Lung (tissue), 12 donors: ENCODE measurements around the gene ENTPD6. TPM values are rescaled to one million over a fixed set of nuclear protein-coding genes. Genes with fewer than 3 reads are reported as not detected.

Source experiments
- ATAC-seq: fragments of 200-7000 bp; cut with Tn5 transposase; one replicate; pipeline ENCODE4 v1.9.1; 2020; ENCODE audit warnings: moderate number of reproducible peaks; ENCODE audit not compliant: insufficient read depth, low FRiP score
- DNase-seq, 3 donors: peaks; one replicate each; pipeline ENCODE4 v3.0.0-alpha.2; 2013 to 2017
- H3K27ac ChIP-seq, 2 donors: one replicate each; pipeline ENCODE4 v1.5.1; 2013; ENCODE audit warnings: mild to moderate bottlenecking in 2 of 2, moderate library complexity in 2 of 2, control low read depth in 1 of 2, inconsistent platforms in 1 of 2, low read depth in 1 of 2, low read length in 1 of 2
- H3K27me3 ChIP-seq, 3 donors: one replicate each; pipeline ENCODE4 v1.5.1; 2013; ENCODE audit warnings: low read length in 2 of 3; ENCODE audit not compliant: control insufficient read depth in 3 of 3, insufficient read depth in 3 of 3
- H3K36me3 ChIP-seq, 4 donors: one replicate each; pipeline ENCODE4 v1.5.1; 2013; ENCODE audit warnings: low read length in 4 of 4, mild to moderate bottlenecking in 1 of 4, moderate library complexity in 1 of 4; ENCODE audit not compliant: control insufficient read depth in 4 of 4, insufficient read depth in 4 of 4
- H3K4me1 ChIP-seq, 5 donors: one replicate each; pipeline ENCODE4 v1.5.1; 2013; ENCODE audit warnings: low read length in 5 of 5, mild to moderate bottlenecking in 2 of 5, moderate library complexity in 1 of 5; ENCODE audit not compliant: control insufficient read depth in 5 of 5, insufficient read depth in 5 of 5
- H3K4me3 ChIP-seq: one replicate; pipeline ENCODE4 v1.5.1; 2013; ENCODE audit warnings: mild to moderate bottlenecking, control low read depth, moderate library complexity
- H3K9ac ChIP-seq, 2 donors: one replicate each; pipeline ENCODE4 v1.5.1; 2013; ENCODE audit warnings: low read length in 2 of 2, control low read depth in 1 of 2; ENCODE audit not compliant: insufficient read depth in 1 of 2
- H3K9me3 ChIP-seq, 4 donors: one replicate each; pipeline ENCODE4 v1.5.1; 2013; ENCODE audit warnings: low read length in 3 of 4, mild to moderate bottlenecking in 1 of 4, moderate library complexity in 1 of 4; ENCODE audit not compliant: control insufficient read depth in 4 of 4, insufficient read depth in 3 of 4
- WGBS, 2 donors: extraction: QIAGEN DNeasy Blood & Tissue Kit; methylation state at CpG; one replicate each; pipeline ENCODE4 v1.1.7; 2013; 5-methylcytosine and 5-hydroxymethylcytosine counted together
- polyA plus RNA-seq, 2 donors: library from polyadenylated mRNA; stranded (reverse); fragments of 200-250 nt; gene quantifications; one replicate each; pipeline ENCODE4 v1.2.1, GENCODE V29; 2013
- total RNA-seq, 2 donors: library from RNA; depleted of rRNA in 1 of 2; stranded (reverse); fragments of >200 nt in 1 of 2; gene quantifications; one replicate each; pipeline ENCODE4 v1.2.1, GENCODE V29; 2014 to 2021
- TF ChIP-seq, protein P1 (sequence below): IDR thresholded peaks from 2 replicates; pipeline ENCODE4 v1.5.1; 2012; ENCODE audit warnings: mild to moderate bottlenecking; ENCODE audit errors: control extremely low read depth, extremely low read depth
- donor health status: control.
- donor health status: control.
- donor health status: Bipolar disorder and iron deficiency.
- donor health status: healthy.
- donor health status: DM: yes; HTN: yes; CAD: no.

The ENTPD6 gene
- total and polyA plus RNA-seq, 4 donors: 33.8 to 78.8 (median 52.2) TPM

DNA sequence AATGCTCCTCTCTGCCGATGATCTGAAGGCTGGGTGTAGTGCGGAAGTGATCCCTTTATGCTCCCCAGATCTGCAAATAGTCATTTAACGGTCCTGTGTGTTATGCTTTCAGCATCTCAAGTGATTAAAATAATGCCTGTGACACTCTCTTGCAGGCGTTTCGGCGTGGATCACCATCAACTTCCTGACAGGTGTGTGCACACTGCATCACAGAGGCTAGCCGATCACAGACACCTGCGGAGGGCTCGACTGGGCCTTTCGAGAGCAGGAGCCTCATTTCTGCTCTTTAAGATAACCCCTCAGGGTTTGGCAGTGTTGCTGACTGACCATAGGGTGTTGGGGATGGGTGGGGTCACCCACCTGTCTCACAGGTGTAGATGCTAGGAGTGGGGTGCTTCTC lies 20.0 kb downstream of the ENTPD6 start:
- ATAC-seq: no peak
- H3K4me1 ChIP-seq: peaks cover 0 to 5% (median 0%) of the 10 kb centered on the region in 5 donors
- TF ChIP-seq, protein P1, sequence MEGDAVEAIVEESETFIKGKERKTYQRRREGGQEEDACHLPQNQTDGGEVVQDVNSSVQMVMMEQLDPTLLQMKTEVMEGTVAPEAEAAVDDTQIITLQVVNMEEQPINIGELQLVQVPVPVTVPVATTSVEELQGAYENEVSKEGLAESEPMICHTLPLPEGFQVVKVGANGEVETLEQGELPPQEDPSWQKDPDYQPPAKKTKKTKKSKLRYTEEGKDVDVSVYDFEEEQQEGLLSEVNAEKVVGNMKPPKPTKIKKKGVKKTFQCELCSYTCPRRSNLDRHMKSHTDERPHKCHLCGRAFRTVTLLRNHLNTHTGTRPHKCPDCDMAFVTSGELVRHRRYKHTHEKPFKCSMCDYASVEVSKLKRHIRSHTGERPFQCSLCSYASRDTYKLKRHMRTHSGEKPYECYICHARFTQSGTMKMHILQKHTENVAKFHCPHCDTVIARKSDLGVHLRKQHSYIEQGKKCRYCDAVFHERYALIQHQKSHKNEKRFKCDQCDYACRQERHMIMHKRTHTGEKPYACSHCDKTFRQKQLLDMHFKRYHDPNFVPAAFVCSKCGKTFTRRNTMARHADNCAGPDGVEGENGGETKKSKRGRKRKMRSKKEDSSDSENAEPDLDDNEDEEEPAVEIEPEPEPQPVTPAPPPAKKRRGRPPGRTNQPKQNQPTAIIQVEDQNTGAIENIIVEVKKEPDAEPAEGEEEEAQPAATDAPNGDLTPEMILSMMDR: no peak
- DNase-seq: no peak
- 96 to 97% methylated on average over 10 of the region's 10 CpGs for WGBS, 2 donors
- no peak overlapping the region for H3K9ac ChIP-seq
- H3K9me3 ChIP-seq: no peaks in the 10 kb centered on the region
- H3K36me3 ChIP-seq: peaks cover 18 to 67% (median 28%) of the 10 kb centered on the region in 4 donors
- H3K4me3 ChIP-seq: no peak overlapping the region
- no peak overlapping the region for H3K27ac ChIP-seq
- H3K27me3 ChIP-seq: no peaks in the 10 kb centered on the region

DNA sequence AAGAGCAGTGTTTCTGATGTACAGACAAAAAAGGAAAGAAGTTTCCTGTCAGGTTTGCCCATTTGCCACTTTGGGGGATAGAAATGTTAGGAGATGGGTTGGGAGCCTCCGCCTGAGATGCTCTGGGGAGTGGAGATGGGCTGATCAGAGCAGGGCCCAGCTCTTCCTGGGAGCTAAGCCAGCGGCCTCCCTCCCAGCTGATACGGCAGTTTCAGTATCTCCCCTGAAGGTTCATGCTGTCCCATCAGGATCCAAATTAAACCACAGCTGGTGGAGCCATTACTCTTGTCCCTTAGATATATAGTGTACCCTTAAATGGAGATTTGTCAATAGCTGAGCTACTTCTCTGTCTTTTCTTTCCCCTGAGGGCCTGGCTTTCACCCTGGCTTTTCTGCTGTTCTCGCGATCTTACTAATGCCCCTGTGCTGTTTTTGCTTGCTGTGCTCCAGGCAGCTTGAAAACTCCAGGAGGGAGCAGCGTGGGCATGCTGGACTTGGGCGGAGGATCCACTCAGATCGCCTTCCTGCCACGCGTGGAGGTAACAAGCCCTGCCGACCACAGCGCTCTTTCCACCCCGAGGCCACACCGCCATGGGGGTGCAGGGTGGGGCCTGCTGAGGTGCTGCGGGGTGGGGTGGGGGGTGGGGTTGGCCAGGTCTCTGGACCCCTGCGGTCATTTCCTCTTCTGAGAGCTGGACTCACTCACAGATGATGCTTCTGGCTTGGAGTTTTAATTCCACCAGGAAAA lies 20.9 kb downstream of the ENTPD6 start:
- Histone ChIP-seq H3K9ac (no peak overlapping the region), H3K4me3 (no peak overlapping the region), H3K36me3 (peaks cover 18 to 71% (median 32%) of the 10 kb centered on the region in 4 donors), H3K4me1 (peaks cover 0 to 5% (median 0%) of the 10 kb centered on the region in 5 donors), H3K27ac (no peak overlapping the region), H3K27me3 (no peaks in the 10 kb centered on the region), H3K9me3 (no peaks in the 10 kb centered on the region)
- WGBS, 2 donors: 91 to 93% methylated on average over 16 of the region's 16 CpGs
- DNase-seq (peak in 1 of 3 donors; percentile 31), ATAC-seq (no peak)
- TF ChIP-seq, protein P1: no peak

DNA sequence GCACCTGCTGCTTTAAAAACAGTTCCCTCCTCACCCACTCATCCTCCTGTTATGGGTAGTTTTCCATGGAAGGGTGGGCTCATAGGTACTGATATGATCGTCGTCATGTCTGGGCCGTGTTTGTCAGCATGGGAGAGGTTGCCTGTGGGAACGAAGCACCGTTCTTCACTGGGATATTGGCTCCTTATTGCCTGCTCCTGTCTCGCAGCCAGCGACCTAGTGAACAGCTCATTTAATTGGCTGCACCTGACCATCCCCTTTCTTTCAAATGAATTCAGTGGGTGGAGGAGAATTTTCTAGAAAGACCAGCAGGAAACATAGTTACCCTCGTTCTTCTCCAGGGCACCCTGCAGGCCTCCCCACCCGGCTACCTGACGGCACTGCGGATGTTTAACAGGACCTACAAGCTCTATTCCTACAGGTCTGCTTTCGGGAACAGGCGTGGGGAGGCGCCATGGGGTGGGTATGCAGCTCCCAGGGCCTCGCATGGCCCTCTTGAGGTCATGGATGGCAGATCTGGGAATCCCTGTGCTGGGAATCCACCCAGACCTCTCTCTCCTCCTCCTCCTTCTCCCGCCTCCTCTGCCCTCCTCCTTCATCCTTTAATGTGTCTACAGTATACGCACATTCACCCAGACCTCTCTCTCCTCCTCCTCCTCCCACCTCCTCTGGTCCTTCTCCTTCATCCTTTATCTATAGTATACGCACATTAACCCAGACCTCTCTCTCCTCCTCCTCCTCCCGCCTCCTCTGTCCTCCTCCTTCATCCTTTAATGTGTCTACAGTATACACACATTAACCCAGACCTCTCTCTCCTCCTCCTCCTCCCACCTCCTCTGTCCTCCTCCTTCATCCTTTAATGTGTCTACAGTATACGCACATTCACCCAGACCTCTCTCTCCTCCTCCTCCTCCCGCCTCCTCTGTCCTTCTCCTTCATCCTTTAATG lies 21.9 kb downstream of the ENTPD6 start:
- 95% methylated on average over 21 of the region's 21 CpGs for WGBS, 2 donors
- TF ChIP-seq, protein P1: no peak

More for the DNA sequence above, 21.9 kb downstream of the ENTPD6 start:
- no peaks in the 10 kb centered on the region for H3K27me3 ChIP-seq
- H3K27ac ChIP-seq: no peak overlapping the region
- peaks cover 0 to 5% (median 0%) of the 10 kb centered on the region in 5 donors for H3K4me1 ChIP-seq
- H3K9ac ChIP-seq: no peak overlapping the region
- peaks cover 18 to 66% (median 26%) of the 10 kb centered on the region in 4 donors for H3K36me3 ChIP-seq
- no peak overlapping the region for H3K4me3 ChIP-seq
- DNase-seq: no peak
- no peaks in the 10 kb centered on the region for H3K9me3 ChIP-seq
- ATAC-seq: no peak
